AG09319 (cell line): ENCODE results near the gene PLEKHG5.
"Not testable (repeated sequence)": the region's sequence is repeated elsewhere in the genome, so short reads cannot be mapped to it uniquely, and the experiment has no call there.

Source experiments
- DNase-seq: peaks from one replicate; pipeline ENCODE4 v3.0.0-alpha.2; 2010; ENCODE audit warnings: low read depth; ENCODE audit errors: extremely low read depth
- CTCF ChIP-seq: IDR thresholded peaks from 2 replicates; pipeline ENCODE4 v1.5.1; 2011; ENCODE audit warnings: low read depth, mild to moderate bottlenecking, inconsistent platforms, low read length, moderate library complexity

The PLEKHG5 gene

GRCh38 chr1:6460301-6461050, 31.0 kb downstream of the PLEKHG5 start:
- no peak for DNase-seq
- no peak for TF ChIP-seq CTCF

GRCh38 chr1:6459850-6460265, 31.6 kb downstream of the PLEKHG5 start:
- DNase-seq = no peak

GRCh38 chr1:6456800-6457466, 34.5 kb downstream of the PLEKHG5 start:
- TF ChIP-seq CTCF = no peak
- DNase-seq = no peak

More at GRCh38 chr1:6459850-6460265, 31.6 kb downstream of the PLEKHG5 start:
- no peak for TF ChIP-seq CTCF

- DNase-seq = not testable (repeated sequence)
Measured at GRCh38 chr1:6455752-6456520, 35.5 kb downstream of the PLEKHG5 start.

GRCh38 chr1:6454856-6455751, 36.4 kb downstream of the PLEKHG5 start:
- TF ChIP-seq CTCF = no peak

GRCh38 chr1:6453895-6454855, 37.3 kb downstream of the PLEKHG5 start:
- not testable (repeated sequence) for DNase-seq

More at GRCh38 chr1:6454856-6455751, 36.4 kb downstream of the PLEKHG5 start:
- DNase-seq = no peak

GRCh38 chr1:6450943-6451373, 40.5 kb downstream of the PLEKHG5 start:
- no peak for DNase-seq
- TF ChIP-seq CTCF = no peak

- not testable (repeated sequence) for DNase-seq
Measured at GRCh38 chr1:6450486-6450885, 41.0 kb downstream of the PLEKHG5 start.
